NCI-H2196 (cell line): ENCODE results near the gene PLP2.
"Not testable (repeated sequence)": the region's sequence is repeated elsewhere in the genome, so short reads cannot be mapped to it uniquely, and the experiment has no call there.

Experiments used
- DNase-seq: peaks from one replicate; lab custom pipeline; 2025; ENCODE audit not compliant: unreplicated experiment; lab: John Stamatoyannopoulos, UW

Gene PLP2, protein sequence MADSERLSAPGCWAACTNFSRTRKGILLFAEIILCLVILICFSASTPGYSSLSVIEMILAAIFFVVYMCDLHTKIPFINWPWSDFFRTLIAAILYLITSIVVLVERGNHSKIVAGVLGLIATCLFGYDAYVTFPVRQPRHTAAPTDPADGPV

GRCh38 chrX:49171752-49172279, at the start of gene PLP2:
TSS of gene PLP2 (plus strand) at chrX:49171898. CDS start at chrX:49172001, 103 bp downstream.
- no peak for DNase-seq

DNA sequence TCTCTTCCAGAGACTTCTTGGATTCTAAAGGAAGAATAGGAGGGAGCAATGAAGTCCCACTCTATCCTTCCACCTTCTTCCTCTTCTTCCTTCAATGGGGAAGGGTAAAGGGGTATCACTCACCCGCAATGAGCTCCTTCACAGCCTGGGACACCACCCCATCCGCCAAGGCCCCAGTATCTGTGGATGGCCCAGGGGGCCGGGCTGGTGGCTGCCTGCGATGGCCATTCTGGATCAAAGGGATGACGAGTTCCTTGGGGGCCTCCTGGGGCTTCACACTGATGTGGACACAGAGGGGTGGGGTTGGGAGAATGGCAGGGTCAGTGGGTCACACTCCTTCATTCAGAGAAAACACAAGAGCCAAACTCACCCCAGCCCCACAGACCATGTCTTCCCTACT, 49.2 kb upstream of the PLP2 start:
- DNase-seq, result no peak

DNA sequence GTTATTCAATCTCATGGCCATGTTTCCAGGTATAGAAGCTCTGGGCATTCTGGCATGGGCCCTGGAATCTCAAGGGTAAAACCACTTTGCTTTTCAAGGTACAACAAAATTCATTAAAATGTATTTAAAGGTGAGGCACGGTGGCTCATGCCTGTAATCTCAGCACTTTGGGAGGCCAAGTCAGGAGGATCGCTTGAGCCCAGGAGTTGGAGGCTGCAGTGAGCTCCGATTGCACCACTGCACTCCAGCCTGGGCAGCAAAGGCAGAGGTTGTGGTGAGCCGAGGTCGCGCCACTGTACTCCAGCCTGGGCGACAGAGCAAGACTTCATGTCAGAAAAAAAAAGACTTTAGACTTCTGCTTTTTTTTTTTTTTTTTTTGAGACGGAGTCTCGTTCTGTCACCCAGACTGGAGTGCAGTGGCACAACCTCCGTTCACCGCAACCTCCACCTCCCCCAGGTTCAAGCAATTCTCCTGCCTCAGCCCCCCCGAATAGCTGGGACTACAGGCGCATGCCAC, 43.9 kb upstream of the PLP2 start:
- not testable (repeated sequence) for DNase-seq

DNA sequence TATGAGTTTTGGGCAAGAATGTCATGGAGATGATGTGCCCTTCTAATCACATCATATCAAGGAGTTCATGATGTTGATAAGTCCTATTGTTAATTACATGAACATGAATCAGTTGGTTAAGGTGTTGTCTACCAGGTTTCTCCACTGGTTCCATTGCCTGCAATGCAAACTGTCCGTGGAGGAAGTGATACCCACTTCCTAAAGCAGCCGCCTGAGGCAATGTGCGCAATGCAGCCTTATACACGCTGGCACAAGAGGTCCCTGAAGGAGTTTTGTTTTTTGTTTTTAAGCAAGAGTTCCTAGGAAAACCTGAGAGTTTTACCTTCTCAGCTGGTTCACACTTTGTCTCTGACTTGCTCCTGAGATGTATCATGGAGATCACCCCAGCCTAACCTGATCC, 42.3 kb upstream of the PLP2 start:
- no peak for DNase-seq

GRCh38 chrX:49132275-49132674, 39.4 kb upstream of the PLP2 start:
- not testable (repeated sequence) for DNase-seq

- DNase-seq, result no peak
These were observed 37.9 kb upstream of the PLP2 start for GRCh38 chrX:49133759-49134158.

DNA sequence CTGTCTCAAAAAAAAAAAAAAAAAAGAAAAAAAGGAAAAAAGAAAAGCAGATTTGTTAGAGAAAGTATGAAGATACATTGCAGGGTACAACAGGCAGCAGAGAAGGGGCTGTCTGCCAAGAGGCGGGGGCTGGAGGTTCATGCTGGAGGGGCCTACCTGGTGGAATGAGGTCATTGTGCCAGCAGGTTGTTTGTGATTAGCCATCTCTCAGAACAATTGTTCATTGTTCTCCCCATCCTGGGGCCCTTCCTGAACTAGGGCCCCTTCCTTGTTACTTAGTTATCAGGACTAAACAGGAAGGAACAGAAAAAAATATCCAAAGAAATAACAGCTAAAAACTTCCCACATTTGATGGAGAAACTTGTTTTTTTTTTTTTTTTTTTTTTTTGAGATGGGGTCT, 34.2 kb upstream of the PLP2 start:
- DNase-seq, result no peak

GRCh38 chrX:49139713-49140112, 32.0 kb upstream of the PLP2 start:
- no peak for DNase-seq

GRCh38 chrX:49142264-49142663, 29.4 kb upstream of the PLP2 start:
- DNase-seq, result not testable (repeated sequence)

GRCh38 chrX:49143154-49143553, 28.5 kb upstream of the PLP2 start:
- DNase-seq, result not testable (repeated sequence)

- no peak for DNase-seq
These were observed 24.4 kb upstream of the PLP2 start for GRCh38 chrX:49147282-49147681.

DNA sequence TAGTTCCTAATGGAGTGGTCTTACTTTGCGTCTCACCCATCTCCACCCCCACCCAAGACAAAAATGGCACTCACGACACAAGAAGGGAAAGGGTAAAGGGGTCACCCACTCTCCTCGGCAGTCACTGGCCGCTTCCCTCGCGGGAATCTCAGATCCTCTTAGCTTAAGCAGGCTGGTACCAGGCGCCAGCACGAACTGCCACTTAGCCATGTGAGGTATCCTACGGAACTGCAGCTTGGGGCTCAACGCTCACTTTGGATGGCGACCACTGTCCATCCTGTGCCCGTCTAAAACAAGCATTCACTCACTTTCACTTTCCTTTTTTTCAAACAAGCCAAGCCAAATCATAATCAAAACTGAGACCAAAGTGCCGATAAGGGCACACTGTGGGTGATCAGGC, 23.8 kb upstream of the PLP2 start:
- no peak for DNase-seq

DNA sequence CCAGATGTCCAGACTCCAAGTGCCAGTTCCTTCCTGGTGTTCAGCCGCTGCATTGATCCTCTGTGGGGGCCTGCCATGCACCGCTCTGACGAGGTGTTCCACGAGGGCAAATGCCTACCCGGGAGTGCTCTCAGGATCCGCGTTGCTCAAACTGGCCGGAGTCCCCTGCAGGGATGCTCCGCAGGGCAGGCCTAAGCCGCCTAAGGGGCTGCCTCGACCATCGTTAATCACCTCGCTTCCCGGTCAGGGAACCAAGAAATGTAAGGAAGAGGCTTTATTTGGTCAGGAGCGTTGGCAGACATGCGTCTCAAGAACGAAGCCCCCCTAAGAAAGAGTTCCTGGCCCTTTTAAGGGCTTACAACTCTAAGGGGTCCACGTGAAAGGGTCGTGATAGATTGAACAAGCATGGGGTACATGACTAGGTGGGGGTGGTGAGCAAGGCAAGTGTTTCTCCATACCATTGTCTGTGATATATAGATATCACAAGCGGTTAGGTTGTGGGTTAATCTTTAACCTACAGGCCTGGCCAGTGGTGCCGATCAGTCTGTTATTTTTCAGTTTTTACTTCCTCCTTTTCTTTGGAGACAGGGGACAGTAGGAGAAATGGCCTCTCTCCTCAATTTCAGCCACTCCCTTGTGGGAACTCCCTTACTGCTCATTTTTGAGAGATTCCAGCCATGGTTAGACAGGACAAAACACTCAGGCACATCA, 23.2 kb upstream of the PLP2 start:
- DNase-seq, result not testable (repeated sequence)

- DNase-seq, result not testable (repeated sequence)
These were observed 22.4 kb upstream of the PLP2 start for GRCh38 chrX:49149291-49149690.

DNA sequence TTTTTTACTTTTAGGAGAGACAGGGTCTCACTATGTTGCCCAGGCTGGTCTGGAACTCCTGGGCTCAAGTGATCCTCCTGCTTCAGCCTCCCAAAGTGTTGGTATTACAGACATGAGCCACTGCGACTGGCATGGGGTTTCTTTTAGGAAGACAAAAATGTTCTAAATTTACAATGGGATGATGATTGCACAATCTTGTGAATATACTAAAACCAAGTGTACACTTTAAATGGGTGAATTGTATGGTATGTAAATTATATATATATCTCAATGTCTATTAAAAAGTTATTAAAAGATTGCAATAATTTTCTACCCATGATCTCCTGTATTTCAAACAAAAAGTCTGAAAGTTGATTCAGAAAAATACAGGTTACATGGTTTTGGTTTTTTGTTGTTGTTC, 18.2 kb upstream of the PLP2 start:
- DNase-seq, result no peak

DNA sequence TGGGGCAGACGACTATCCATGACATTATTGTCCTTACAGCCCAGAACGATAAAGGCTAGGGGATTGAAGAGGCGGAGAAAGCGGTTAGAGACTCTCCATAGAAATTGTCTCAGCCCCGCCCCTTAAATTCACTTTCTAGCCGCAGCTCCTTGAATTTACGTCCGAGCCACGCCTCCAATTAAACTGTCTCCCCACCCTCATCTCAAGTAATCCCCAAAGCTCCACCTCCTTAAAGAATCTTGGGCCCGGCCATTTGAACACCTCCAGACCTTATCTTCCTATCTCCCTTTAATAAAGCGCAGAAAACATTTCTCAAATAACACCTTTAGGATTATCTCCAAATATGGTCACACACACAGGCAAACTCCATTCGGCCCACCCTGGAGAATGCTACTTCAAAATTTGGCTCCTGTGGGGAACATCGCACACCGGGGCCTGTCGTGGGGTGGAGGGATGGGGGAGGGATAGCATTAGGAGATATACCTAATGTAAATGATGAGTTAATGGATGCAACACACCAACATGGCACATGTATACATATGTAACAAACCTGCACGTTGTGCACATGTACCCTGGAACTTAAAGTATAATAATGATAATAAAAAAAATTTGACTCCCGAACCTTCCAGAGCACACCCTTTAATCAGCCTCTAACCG, 16.3 kb upstream of the PLP2 start:
- DNase-seq, result peak; percentile 39

DNA sequence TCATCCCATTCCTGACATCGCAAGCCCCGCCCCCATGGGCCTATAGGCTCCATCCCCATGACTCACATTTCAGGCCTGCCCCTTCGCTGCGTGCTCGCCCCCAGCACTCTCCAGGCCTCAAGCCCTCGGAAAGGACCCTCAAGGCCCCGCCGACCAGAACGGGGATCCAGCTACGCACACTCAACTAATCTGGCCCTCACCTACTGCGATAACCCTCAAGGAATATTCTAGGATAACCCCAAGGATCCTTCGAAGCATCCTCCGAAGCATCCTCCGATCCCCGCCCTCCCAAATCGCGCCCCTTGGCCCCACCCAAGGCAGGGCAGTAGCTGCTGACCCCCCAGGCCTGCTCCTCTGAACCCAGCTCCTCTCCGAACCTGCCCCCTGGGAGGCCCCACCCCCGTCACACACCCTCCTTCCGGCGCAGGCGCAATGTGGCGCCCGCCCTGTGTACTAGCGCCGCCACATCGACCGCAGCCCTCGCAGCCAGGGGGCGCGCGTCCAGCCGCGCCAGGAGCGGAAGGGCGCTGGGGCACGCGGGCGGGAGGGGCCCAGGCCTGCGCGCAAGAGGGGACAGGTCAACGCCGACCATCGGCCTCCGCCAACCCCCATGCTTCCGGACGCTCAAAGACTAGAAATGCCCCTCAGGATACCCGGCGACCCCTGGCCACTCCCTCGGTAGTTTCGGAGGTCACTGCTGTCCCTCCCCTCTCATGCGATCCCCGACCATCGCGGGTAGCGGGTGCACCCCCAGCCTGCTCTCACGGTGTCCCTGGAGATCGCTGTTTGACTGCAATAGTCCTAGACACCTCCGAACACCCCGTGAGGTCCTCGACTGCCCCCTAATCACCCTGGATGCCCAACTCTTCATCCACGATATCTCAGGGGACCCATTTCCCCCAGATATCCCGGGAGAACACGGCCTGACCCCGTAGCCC, 15.5 kb upstream of the PLP2 start:
- DNase-seq, result peak; percentile 87

- no peak for DNase-seq
These were observed 14.5 kb upstream of the PLP2 start for GRCh38 chrX:49157194-49157593.

GRCh38 chrX:49160908-49161307, 10.8 kb upstream of the PLP2 start:
- DNase-seq, result no peak

- no peak for DNase-seq
These were observed 10.1 kb upstream of the PLP2 start for GRCh38 chrX:49161632-49162031.

- DNase-seq, result no peak
These were observed 9.1 kb upstream of the PLP2 start, which contains the start of gene MAGIX for GRCh38 chrX:49162620-49163019. TSS of gene MAGIX (plus strand) at chrX:49162758. CDS start at chrX:49162890, 132 bp downstream.
